Esophagus squamous epithelium (tissue), 4 donors: ENCODE measurements around the gene PPARA.

ENCODE experiments used
- POLR2A ChIP-seq, 4 donors: fragments of 450-650 bp; IDR thresholded peaks; one replicate each; pipeline ENCODE4 v1.6.1; 2017; ENCODE audit warnings: antibody characterized with exemption in 4 of 4, mild to moderate bottlenecking in 4 of 4, moderate library complexity in 3 of 4
- TF ChIP-seq, protein P1 (sequence below), 6 experiments: fragments of 450-650 bp in 4 of 6; fragments of 200-600 bp in 2 of 6; sonication (generic) in 2 of 6; IDR thresholded peaks; one replicate each; pipeline ENCODE4 v1.5.1; 2016 to 2019; ENCODE audit warnings: antibody characterized with exemption in 6 of 6, mild to moderate bottlenecking in 4 of 6, moderate library complexity in 4 of 6

DNA sequence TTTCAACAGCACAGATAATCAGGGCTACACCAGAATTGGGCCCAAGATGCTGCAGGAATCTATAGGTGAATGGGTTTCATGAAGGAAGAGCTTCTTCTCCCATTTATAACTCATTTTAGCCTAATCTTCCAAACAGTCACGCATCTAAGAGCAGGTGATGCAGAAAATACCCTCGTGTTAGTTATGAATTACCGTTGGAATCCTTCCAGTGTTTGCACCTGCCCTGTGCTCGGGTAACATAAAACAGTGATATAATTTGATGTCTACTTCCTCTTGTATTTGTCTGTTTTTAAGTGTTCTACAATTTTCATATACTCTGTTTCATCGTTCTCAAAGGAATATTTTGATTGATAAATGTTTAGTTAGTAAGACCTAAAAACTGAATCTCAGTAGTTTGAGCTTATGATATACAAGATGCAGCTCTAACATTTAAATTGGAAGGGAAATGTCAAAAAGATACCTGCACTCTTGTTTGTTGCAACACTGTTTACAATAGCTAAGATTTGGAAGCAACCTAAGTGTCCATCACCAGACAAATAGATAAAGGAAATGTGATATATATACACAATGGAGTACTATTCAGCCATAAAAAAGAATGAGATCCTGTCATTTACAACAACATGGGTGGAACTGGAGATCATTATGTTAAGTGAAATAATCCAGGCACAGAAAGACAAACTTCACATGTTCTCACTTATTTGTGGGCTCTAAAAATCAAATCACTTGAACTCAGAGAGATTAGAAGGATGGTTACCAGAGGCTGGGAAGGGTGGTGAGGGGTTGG lies 42.1 kb downstream of the PPARA start:
- TF ChIP-seq, protein P1, sequence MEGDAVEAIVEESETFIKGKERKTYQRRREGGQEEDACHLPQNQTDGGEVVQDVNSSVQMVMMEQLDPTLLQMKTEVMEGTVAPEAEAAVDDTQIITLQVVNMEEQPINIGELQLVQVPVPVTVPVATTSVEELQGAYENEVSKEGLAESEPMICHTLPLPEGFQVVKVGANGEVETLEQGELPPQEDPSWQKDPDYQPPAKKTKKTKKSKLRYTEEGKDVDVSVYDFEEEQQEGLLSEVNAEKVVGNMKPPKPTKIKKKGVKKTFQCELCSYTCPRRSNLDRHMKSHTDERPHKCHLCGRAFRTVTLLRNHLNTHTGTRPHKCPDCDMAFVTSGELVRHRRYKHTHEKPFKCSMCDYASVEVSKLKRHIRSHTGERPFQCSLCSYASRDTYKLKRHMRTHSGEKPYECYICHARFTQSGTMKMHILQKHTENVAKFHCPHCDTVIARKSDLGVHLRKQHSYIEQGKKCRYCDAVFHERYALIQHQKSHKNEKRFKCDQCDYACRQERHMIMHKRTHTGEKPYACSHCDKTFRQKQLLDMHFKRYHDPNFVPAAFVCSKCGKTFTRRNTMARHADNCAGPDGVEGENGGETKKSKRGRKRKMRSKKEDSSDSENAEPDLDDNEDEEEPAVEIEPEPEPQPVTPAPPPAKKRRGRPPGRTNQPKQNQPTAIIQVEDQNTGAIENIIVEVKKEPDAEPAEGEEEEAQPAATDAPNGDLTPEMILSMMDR (IDR thresholded peaks at IDR 0.05): no peak
- no peak for TF ChIP-seq POLR2A (IDR thresholded peaks at IDR 0.05)
